Sigmoid colon (tissue), 4 donors: ENCODE results near the gene PHTF2.

Experiments
- CTCF ChIP-seq, 4 experiments: fragments of 450-650 bp in 3 of 4; fragments of 200-600 bp in 1 of 4; IDR thresholded peaks; one replicate each; pipeline ENCODE4 v1.5.1; 2016 to 2019; ENCODE audit warnings: antibody characterized with exemption in 4 of 4, mild to moderate bottlenecking in 3 of 4, moderate library complexity in 2 of 4
- EP300 ChIP-seq, 4 donors: sonication (generic); formaldehyde crosslinking; IDR thresholded peaks; one replicate each; pipeline ENCODE4 v1.6.1; 2017; ENCODE audit warnings: antibody characterized with exemption in 4 of 4
- POLR2A ChIP-seq, 2 donors: fragments of 450-650 bp; IDR thresholded peaks; one replicate each; pipeline ENCODE4 v1.6.1; 2016; ENCODE audit warnings: antibody characterized with exemption in 2 of 2, mild to moderate bottlenecking in 2 of 2, moderate library complexity in 2 of 2
- POLR2AphosphoS5 ChIP-seq, 4 donors: sonication (generic); formaldehyde crosslinking; IDR thresholded peaks; one replicate each; pipeline ENCODE4 v1.6.1; 2017; ENCODE audit warnings: antibody characterized with exemption in 4 of 4

GRCh38 chr7:77770316-77770715 is 28.3 kb upstream of the PHTF2 start:
- TF ChIP-seq CTCF (IDR thresholded peaks at IDR 0.05) (no peak), POLR2A (IDR thresholded peaks at IDR 0.05) (no peak), POLR2AphosphoS5 (IDR thresholded peaks at IDR 0.05) (no peak), EP300 (IDR thresholded peaks at IDR 0.05) (no peak)
